Fibroblast of villous mesenchyme (primary cell): ENCODE measurements around the gene TRIM22. TPM values are rescaled to one million over a fixed set of nuclear protein-coding genes. Genes with fewer than 3 reads are reported as not detected.

Experiments used
- DNase-seq: peaks from one replicate; pipeline ENCODE4 v3.0.0-alpha.2; 2010; ENCODE audit warnings: low read depth
- H3K4me3 ChIP-seq: 2 replicates; pipeline ENCODE4 v1.5.1; 2011; ENCODE audit warnings: low read depth, mild to moderate bottlenecking, low read length
- total RNA-seq: library from RNA; depleted of rRNA; stranded (reverse); fragments of >200 nt; gene quantifications from 2 replicates; pipeline ENCODE4 v1.2.3, GENCODE V29; 2012
- TF ChIP-seq, protein P1 (sequence below): IDR thresholded peaks from 2 replicates; pipeline ENCODE4 v1.5.1; 2012; ENCODE audit warnings: low read depth, mild to moderate bottlenecking, low read length; ENCODE audit not compliant: insufficient read depth

Gene TRIM22
- total RNA-seq, 1 donor, result 104 TPM

- DNase-seq, result no peak
- TF ChIP-seq, protein P1, sequence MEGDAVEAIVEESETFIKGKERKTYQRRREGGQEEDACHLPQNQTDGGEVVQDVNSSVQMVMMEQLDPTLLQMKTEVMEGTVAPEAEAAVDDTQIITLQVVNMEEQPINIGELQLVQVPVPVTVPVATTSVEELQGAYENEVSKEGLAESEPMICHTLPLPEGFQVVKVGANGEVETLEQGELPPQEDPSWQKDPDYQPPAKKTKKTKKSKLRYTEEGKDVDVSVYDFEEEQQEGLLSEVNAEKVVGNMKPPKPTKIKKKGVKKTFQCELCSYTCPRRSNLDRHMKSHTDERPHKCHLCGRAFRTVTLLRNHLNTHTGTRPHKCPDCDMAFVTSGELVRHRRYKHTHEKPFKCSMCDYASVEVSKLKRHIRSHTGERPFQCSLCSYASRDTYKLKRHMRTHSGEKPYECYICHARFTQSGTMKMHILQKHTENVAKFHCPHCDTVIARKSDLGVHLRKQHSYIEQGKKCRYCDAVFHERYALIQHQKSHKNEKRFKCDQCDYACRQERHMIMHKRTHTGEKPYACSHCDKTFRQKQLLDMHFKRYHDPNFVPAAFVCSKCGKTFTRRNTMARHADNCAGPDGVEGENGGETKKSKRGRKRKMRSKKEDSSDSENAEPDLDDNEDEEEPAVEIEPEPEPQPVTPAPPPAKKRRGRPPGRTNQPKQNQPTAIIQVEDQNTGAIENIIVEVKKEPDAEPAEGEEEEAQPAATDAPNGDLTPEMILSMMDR, result no peak
- no peak overlapping the region for H3K4me3 ChIP-seq
These were observed 57.0 kb downstream of the TRIM22 start for GRCh38 chr11:5746614-5747013.

DNA sequence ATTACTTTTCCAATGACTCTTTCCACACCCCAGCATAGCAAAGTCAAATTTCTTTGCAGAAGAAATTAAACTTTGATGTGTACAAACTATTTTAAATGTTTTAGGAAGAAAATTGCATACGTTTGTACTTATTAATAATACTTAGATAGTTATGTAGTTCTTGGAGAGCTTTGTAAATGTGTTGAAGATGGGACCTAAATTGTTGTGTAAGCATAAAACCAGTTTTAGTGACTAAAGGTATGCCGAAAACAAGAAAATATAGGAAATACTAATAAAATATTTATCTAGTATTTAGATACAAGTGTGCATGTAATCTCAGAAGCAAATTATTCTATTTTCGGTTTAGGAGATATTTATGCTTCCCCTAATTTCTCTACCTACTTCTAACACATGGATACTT lies 60.2 kb downstream of the TRIM22 start:
- TF ChIP-seq, protein P1, result no peak
- no peak overlapping the region for H3K4me3 ChIP-seq

GRCh38 chr11:5753943-5754342 lies 64.4 kb downstream of the TRIM22 start, which contains the start of gene OR52N4:
Gene OR52N4, plus strand, starts transcription at chr11:5754243. Its CDS starts 498 bp downstream, at chr11:5754741.
- no peak for DNase-seq
- TF ChIP-seq, protein P1, result no peak
- no peak within 1 kb of the TSS for H3K4me3 ChIP-seq

More for the DNA sequence above, 60.2 kb downstream of the TRIM22 start:
- DNase-seq, result no peak

Other genes with a start within 250 kb of the TRIM22 start
- gene OR51I1, start 248.3 kb upstream of the TRIM22 start, total RNA-seq, result under 0.01 TPM in 1 of 2 replicates, not detected in the other
- gene OR51I2, start 240.5 kb upstream of the TRIM22 start, total RNA-seq, result not detected in 2 replicates
- gene OR52D1, start 201.1 kb upstream of the TRIM22 start, total RNA-seq, result not detected in 2 replicates
- 0.43 TPM in 1 of 2 replicates, not detected in the other for gene UBQLN3, start 179.8 kb upstream of the TRIM22 start, total RNA-seq
- under 0.01 TPM in 2 replicates for gene UBQLNL, start 173.1 kb upstream of the TRIM22 start, total RNA-seq
- gene OR52H1, start 141.2 kb upstream of the TRIM22 start, total RNA-seq, result 0.32 and 0.86 TPM in 2 replicates
- not detected in 2 replicates for gene OR52B6, start 108.9 kb upstream of the TRIM22 start, total RNA-seq
- gene TRIM6, start 93.2 kb upstream of the TRIM22 start, total RNA-seq, result 6.1 and 6.5 TPM in 2 replicates
- 7.1 and 10.4 TPM in 2 replicates for gene TRIM34, start 64.8 kb upstream of the TRIM22 start, total RNA-seq
- 31.2 and 65.2 TPM in 2 replicates for gene TRIM5, start 4.7 kb upstream of the TRIM22 start, total RNA-seq
- gene OR56B1, start 46.7 kb downstream of the TRIM22 start, total RNA-seq, result not detected in 2 replicates
- gene OR52N4, start 64.5 kb downstream of the TRIM22 start, total RNA-seq, result not detected in 2 replicates
- under 0.01 TPM in 1 of 2 replicates, not detected in the other for gene OR52N5, start 93.6 kb downstream of the TRIM22 start, total RNA-seq
- gene OR52N1, start 101.5 kb downstream of the TRIM22 start, total RNA-seq, result under 0.01 TPM in 1 of 2 replicates, not detected in the other
- gene OR52N2, start 119.1 kb downstream of the TRIM22 start, total RNA-seq, result not detected in 2 replicates
- gene OR52E6, start 152.1 kb downstream of the TRIM22 start, total RNA-seq, result 0.43 TPM in 1 of 2 replicates, not detected in the other
- gene OR52E8, start 167.9 kb downstream of the TRIM22 start, total RNA-seq, result not detected in 2 replicates
- gene OR52E4, start 190.8 kb downstream of the TRIM22 start, total RNA-seq, result not detected in 2 replicates
- not detected in 2 replicates for gene OR52E5, start 203.4 kb downstream of the TRIM22 start, total RNA-seq